Activated CD4-positive, alpha-beta T cell treated with anti-CD3 and anti-CD28 coated beads for 4 hours (primary cell): ENCODE data around the gene TNFRSF13B.

Experiments used
- DNase-seq, 2 donors: peaks; one replicate each; pipeline ENCODE4 v3.0.0-alpha.2; 2020

TNFRSF13B gene

DNA sequence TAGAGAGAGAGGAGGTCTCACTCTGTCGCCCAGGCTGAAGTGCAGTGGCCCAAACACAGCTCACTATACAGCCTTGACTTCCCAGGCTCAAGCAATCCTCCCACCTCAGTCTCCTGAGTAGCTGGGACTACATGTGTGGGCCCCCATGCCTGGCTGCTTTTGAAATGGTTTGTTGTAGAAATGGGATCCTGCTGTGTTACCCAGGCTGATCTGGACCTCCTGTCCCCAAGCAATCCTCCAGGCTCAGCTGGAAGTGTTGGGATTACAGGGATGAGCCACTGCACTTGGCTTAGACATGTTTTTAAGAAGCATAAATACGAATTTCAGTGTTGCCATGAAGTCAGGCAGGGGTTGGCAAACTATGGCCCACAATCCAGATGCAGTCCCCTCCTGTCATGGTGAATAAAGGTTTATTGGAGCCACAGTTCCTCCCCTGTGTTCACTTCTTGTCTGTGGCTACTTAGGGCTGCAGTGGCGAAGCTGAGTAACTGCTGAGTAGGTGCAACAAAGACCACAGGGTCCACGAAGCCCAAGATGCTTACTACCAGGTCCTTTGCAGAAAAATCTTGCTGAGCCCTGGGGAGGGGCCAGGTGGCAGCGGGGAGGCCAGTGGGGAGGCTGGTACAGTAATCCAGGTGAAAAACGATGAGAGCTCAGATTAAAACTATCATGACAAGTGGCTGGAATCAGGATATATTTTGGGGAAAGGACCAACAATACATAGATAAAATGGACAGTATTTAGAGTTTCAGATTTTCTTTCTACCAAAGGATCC lies 35.2 kb downstream of the TNFRSF13B start:
- no peak for DNase-seq

DNA sequence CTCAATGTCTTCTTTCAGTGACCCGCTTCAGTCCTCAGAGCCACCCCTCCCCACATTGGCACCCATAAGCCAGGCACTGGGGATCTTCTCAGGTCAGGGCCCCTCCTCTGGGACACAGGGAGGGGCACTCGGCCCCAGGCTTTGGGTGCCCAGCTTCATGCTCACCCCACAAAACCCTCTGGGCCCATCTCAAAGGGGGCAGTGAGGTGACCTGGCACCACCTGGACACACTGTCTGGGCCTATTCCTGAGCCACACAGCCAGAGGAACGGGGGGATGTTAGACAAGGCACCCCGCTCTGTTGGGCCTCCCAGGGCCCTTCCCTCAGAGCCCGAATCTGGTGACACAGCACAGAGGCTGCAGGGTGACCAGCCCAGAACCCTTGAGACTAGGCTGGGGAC lies 36.1 kb downstream of the TNFRSF13B start:
- no peak for DNase-seq

DNA sequence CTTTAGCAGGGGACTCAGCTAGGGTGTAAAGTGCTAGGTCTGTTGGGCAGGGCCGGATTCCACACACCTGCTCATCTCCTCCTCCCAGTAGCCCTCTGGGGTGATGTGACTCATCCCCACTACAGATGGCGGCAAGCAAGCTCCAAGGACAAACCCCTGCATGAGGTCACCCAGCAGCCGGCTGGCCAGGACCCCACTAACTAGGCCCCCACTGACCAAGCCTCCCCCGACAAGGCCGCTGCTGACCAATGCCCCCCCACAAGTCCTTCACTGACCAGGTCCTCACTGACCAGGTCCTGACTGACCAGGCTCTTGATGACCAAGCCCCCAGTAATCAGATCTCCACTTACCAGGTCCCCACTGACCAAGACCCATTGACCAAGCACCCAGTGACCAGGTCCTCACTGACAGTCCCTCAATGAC lies 36.7 kb downstream of the TNFRSF13B start:
- no peak for DNase-seq

DNA sequence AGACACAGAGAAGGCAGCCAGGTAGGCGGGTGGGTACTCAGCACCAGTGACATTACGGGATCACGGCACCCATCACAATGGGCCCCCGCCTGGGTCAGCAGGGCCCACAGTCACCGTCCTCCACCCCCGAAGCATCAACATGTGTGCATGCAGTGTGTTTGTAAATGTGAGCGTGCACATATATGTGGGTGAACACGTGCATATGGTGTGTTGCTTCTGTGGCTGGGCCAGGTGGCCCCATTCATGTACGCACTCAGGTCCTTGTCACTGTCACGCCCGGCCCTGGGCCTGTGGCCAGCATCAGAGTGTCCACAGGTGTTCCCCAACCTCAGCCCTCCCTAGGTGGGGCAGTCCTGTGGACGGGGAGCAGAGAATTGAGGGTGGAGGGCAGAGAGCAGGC lies 37.1 kb downstream of the TNFRSF13B start:
- DNase-seq, result no peak

DNA sequence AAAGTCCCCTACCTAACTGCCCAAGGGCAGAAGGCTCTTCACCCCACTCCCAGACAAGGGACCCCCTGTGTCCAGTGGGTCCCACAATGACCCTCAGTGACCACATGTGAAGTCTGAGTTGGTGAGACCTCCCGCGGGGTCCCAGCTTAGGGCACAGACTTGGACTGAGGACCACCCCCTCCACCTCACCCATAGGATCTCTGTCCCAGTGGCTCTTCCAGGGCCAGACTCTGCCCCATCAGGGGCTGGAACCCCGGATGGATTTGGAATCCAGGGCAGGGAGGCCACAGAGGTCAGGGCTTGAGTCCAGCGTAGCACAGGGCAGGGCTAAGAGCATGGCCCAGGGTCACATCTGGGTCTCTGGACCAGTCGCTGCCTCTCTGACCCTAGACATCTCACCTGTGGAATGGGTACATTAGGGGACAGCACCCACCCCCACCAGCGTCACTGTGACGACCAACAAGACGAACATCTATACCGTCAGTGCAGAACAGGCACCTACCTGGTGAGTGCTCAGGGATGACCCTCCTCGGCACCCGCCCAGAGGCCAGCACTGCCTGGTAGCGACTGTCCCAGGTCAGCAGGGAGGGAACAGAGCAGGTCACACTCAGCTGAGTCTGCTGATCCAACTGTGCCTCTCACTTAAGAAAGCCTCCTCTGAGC lies 37.7 kb downstream of the TNFRSF13B start:
- no peak for DNase-seq

DNA sequence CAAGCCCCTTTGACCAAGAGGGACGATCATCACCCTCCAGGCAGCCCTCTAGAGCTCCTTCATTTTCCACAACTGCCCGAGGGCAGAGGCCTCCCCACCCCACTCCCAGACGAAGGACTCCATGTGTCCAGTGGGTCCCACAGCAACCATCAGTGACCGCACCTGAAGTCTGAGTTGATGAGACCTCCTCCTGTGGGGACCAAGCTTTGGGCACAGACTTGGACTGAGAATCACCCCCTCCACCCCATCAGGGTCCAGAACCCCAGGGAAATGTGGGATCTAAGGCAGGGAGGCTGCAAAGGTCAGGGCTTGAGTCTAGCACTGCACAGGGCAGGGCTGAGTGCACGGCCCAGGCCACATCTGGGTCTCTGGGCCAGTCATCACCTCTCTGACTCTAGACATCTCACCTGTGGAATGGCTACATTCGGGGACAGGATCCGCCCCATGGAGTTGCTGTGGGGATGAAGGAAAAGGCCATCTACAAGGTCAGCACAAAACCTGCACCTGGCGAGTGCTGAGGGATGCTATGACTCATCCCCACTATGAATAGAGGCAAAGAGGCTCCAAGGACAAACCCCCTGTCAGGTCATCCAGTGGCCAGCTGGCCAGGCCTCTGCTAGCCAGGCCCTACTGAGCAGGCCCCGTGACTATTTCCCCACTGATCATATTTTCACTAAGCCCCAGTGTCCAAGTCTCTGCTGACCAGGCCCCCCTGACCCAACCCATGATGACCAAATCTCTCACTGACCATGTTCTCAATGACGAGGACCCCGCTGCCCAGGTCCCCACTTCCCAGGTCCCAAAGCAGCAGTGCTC lies 38.4 kb downstream of the TNFRSF13B start:
- no peak for DNase-seq

DNA sequence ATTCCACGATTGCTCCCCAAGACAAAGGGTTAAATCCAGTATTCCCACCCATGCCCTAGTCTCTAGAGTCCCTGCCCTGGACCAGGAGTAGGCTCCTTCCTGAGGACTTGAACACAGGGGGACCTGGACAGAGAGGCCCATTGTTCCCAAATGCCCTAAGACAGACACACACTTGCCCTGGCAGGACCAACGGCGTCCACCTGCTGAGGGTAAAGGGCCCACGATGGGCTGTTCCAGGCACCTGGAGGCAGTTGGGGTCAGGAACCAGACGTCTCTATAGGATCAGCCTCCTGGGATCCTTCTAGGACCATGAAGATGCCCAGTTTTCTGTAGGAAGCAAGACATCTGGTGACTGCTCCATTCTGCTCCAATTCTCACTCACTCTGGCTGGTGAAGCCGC lies 39.3 kb downstream of the TNFRSF13B start:
- no peak for DNase-seq

DNA sequence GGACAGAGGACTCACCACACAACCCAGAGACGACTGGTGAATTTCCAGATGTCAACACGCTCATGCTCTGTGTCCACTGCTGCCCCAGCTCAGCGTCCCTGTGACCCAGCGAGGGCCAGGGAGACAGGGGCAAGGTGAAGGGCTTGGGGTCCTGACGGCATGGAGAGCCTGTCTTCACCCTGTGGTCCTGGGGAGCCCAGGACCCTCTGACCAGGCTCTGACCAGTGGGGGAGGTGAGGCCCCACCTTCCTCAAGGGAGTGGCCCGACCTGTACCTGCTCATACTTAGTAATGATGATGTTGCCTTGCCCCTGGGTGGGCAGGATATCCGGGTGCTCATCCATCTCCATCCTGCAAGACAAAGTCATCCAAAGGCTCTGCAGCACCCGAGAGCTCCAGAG lies 39.8 kb downstream of the TNFRSF13B start:
- DNase-seq, result no peak

DNA sequence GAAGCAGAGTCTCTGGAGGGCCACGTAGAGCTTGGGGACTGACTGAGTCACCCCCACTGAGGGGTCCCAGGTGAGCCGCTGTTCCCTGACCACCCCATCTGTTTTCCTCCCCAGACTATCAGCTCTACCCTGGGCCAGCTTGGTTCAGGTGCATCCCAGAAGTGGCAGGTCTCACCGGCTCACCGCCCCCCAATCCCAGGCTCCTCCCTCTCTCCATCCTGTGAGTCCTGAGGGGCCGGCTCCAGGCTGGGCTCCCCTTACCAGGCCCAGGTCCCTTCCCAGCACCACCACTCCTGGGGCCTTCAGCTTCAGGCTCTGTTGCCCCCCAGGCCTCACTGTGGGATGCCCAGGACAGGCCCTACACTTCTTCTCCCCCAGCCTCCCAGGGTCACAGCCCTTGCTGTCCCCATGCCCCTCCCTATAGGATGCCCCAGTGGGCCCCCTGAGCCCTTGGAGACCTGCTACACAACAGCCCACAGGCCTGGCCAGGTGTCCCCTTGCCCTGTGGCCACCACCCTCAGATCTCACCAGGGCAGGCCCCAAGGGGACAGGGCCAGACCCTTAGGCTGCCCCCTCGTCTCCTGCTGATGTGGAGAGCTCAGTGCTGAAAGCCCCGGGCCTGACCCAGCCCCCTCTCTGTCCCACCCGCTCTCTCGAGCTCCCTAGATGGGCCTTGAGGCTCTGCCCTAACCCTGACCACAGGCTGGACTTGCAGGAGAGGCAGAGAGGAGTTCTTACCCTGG lies 40.4 kb downstream of the TNFRSF13B start:
- DNase-seq, result no peak

DNA sequence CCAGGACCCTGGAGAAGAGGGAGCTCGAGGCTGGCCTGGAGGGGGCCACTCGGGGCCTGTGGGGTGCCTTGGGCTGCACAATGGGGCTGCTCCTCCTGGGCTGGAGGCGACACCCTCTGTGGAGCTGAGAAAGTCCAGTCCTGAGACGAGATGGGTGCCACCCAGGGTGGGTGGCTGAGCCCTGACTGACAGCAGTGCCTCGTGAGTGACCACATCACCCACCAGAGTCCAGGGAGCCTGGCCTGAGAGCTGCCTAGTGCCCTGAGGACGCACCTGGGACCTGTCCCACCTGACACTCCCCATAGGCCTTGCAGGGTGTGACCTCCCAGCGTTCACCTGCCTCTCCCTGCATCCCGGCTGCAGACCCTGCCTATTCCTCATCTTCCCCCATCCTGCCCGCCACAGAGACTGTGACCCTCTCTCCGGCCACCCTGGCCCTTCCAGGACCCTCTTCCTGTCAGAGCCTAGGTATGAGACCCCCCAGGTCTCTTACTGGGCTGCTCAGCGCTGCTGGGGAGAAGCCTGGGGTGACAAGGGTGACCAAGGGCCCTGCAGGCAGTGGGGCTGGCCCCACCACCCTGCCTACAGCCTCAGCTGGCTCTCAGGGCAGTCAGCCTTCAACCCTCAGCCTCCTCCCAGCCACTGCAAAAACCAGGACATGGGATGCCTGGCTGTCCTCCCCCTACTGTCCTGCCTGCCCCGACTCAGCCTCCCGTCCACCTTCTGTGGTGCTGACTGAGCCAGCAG lies 41.2 kb downstream of the TNFRSF13B start:
- no peak for DNase-seq

DNA sequence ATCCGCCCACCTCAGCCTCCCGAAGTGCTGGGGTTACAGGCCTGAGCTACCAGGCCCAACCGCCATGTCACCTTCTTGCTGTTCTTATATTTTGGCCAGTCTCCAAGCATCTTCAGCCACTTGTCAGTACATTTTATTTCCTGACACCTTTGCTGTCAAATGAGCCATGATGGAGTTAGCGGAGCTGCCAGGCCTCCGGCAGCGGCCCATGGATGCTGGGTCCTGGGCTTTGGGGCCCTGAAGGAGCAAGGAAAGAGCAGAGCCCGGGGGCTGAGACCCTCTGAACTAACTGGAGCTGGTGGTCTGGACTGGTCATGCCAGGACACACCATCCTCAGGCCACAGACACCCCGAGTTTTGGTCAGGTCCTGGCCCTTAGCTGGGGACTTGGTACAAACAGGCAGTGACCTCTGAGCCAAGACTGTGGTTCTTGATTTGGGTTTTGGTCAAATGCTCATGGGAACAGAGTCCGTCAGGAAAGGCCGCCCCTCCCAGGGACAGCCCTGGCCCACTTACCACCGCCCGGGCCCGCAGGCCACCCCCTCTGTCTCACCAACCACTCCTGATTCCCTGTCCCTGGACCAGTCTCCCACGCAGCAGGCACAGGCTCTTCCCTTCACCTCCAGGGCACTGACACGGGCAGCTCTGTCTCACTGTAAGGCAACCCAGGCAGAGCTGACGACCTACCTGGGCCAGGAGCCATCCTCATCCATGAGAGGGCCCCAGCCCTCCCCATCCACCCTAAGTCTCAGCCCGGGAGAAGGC lies 42.0 kb downstream of the TNFRSF13B start:
- DNase-seq, result no peak

DNA sequence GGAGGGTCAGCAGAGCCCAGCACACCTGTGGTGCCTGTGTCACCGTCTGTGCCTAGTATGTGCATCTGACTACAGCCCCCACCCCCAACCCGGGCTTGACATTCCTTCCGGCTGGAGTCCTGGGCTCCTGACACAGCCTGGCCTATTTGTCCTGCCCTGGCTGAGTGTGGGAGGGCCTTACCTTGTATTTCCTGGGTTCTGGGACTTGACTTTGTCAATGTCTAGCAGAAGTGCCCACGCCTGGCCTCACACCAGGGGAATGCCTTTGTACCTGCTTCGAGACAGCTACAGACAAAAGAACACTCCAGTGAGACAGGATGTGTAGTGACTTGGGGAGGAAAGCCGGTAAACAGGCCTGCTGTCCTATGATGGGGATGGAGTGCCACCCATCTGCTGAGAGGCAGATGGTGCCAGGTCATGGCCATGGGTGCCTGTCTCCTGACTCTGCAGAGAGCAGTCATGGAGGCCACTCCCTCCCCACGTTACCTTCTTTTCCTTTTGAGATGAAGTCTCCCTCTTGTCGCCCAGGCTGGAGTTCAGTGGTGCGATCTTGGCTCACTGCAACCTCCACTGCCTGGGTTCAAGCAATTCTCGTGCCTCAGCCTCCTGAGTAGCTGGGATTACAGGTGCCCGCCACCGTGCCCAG lies 42.8 kb downstream of the TNFRSF13B start:
- DNase-seq, result no peak

DNA sequence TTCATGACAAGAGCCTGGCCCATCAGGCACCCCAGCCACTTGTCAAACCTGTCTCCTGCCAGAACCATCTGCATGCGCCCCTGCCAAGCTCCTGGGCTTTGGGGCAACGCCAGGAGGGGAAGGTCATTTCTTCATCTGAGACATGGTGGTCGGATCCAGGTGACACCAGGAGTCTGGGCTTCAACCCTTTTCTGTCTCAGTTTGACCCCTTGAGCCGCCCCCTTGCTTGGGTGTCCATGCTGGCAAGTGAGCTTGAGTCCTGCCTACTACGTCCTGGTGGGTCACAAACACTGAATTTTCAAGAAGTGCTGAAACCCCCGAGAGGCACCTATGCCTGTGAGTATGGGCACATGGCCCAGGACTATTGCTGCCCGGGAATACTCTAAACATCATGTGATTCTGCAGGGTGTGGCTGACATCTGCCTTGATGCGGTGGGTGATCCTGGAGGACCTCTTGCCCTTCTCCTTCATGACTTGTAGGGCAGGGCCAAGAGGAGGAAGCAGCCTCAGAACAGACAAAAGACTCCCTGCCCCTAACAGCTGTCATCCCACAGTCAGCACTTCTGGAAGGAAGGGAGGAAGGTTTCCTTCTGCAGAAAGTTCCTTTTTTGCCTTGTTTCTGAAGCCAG lies 43.4 kb downstream of the TNFRSF13B start:
- no peak for DNase-seq

DNA sequence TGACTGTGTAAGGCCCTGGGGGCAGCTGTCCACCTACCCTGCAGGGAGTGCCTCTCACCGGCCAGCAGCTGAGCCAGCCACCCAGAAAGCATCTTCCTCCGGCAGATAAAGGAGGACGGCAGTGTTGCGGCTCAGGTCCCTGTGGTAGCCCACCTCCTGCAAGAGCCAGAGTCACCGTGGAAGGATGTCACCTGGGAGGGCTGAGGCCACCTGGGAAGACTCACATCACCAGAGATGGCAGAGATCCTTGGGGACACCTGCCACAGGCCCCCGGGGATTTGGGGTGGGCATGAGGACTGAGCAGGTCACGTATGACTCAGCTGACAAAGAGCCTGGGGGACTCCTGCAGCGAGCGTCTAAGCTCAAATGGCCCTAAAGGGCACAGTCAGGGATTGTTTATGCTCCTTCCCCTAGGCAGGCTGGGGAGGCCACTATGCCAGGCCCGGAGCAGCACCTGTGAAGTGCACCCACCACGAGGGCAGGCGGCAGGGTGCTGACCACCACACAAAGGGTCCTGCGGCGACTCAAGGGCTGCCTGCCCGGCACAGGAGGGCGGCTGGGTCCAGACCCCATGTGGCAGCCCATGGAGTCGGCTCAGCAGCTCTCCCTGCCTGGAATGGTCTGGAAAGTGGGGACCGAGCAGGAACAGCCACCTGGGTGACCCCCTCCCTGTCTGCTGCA lies 44.1 kb downstream of the TNFRSF13B start:
- no peak for DNase-seq

DNA sequence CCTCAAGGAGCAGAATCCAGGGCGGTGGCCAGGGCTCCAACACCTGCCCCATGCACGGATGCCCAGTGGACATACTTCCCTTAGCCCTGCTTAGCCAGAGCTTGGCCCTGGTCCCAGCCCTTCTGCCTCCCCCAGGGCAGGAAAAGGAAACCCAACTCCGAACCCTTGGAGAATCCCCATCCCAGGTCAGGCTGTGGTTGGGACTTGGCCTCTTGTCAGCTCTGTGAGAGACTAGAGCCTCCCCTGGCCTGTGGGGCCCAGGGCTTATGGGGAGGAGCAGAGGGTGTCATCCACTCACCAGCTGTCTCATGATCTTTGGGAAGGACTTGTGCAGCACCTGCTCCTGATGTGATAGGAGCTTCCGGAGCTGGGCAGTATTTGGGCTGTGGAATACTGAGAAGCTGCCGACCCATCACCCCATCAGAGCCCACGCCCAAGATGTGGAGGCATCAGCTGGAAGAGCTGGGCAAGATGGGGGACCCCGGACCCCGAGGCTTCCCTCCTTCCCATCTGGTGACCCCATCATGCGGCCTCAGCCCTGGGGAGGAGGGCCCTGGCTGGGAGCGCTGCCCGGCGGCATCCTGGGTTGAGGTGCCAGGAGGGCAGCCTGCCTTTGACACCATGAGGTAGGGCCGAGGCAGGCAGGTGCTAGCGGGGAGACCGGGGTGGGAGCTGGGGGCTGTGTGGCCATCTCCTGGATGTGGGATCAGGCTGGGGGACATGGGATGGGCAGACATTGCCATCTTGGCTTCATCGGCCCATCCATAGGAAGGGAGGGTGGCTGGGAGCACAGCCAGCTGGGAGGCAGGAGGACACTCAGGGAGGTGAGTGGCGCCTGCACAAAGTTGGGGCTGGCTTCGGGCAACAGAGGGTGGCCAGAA lies 45.1 kb downstream of the TNFRSF13B start:
- DNase-seq, result no peak

DNA sequence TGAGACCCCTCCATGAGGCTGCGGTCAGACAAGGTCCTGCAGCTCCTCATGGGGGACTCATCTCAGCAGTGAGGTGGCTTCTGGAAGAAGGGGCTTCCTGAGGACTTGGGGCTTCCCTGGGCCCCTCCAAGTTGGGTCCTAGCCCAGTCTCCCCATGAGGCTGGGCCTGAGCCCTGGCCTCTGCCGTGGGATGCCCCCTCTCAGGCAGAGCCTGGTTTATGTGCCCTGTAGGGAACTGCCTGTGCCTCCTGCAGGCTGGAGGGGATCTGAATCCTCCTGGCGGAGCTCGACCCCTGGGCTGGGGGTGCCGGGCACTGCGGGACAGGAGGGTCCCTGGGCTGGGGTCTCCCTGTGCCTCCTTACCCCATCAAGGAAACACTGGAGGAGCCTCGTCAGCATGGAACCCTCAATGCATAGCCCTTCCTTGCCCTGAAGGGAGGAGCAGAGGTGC lies 45.8 kb downstream of the TNFRSF13B start:
- no peak for DNase-seq

DNA sequence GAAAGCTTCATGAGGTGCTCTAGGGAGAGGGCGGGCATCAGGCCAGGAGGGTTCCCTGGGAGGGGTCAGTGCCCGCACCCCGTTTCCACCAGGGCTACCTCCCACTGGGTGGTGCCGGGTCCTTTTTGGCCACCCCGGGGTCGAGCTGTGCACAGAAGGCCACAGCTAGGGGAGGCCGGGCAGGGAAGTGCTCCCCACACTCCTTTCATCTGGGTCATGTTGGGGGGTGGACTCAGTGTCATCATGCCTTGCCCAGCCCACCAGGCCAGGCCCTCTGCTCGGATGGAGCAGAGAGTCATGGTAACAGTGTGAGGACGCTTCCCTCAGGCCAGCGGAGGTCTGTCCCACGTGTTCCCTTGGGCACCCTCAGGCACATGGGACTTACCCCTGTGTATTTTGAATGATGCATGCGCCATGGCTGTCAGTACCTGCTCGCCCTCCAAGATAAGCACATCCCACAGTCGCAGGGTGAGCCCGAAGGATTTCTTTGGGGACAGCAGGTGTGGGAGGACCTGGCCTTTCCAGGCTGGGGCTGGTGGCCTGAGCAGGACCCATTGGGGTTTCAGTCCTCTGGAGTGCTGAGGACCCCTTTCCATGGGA lies 46.4 kb downstream of the TNFRSF13B start:
- DNase-seq, result no peak
